H1 (cell line): Measurements from ENCODE around the gene SYNPR. TPM values are rescaled to one million over a fixed set of nuclear protein-coding genes. Genes with fewer than 3 reads are reported as not detected.

Source experiments
- CTCF ChIA-PET: fragments of 300-600 bp; sonication (Branson Sonifier 250); formaldehyde crosslinking; loops from one replicate; lab custom pipeline; 2021; ENCODE audit not compliant: partially characterized antibody; lab: Charles Lee
- POLR2A ChIA-PET: fragments of 300-600 bp; sonication (Branson Sonifier 250); formaldehyde crosslinking; loops from one replicate; lab custom pipeline; 2021; ENCODE audit warnings: inconsistent platforms; ENCODE audit not compliant: partially characterized antibody; lab: Charles Lee
- DNase-seq, 2 experiments: peaks; one replicate each; pipeline versions ENCODE4 v3.0.0 to v3.0.0-alpha.2; 2010 to 2022; ENCODE audit warnings: low spot score in 2 of 2, low read depth in 1 of 2, mixed read lengths in 1 of 2
- FAIRE-seq: peaks from 2 replicates; lab custom pipeline; 2011; peaks lifted over from hg19 to GRCh38; lab: Jason Lieb, UNC
- H2AFZ ChIP-seq: 2 replicates; pipeline ENCODE4 v1.8.1; 2012; ENCODE audit warnings: low read length, inconsistent platforms
- H2AK5ac ChIP-seq: 2 replicates; pipeline ENCODE4 v1.6.1; 2013; ENCODE audit warnings: low read depth, low read length
- H2BK120ac ChIP-seq: replicated peaks from 2 replicates; pipeline ENCODE3; 2013; ENCODE audit warnings: low read depth, low read length, inconsistent platforms
- H2BK12ac ChIP-seq: 2 replicates; pipeline ENCODE4 v1.6.1; 2013; ENCODE audit warnings: low read depth, low read length
- H2BK15ac ChIP-seq: 2 replicates; pipeline ENCODE4 v1.6.1; 2013; ENCODE audit warnings: low read length
- H2BK20ac ChIP-seq: 2 replicates; pipeline ENCODE4 v1.6.1; 2013; ENCODE audit warnings: low read length
- H2BK5ac ChIP-seq: 2 replicates; pipeline ENCODE4 v1.6.1; 2013; ENCODE audit warnings: low read depth, low read length
- H3K14ac ChIP-seq: 2 replicates; pipeline ENCODE4 v1.6.1; 2013; ENCODE audit warnings: inconsistent platforms; ENCODE audit not compliant: insufficient read length
- H3K18ac ChIP-seq: 2 replicates; pipeline ENCODE4 v1.6.1; 2013; ENCODE audit warnings: low read length; ENCODE audit errors: extremely low read depth
- H3K23ac ChIP-seq: 2 replicates; pipeline ENCODE4 v1.6.1; 2013; ENCODE audit warnings: inconsistent platforms; ENCODE audit not compliant: insufficient read length
- H3K23me2 ChIP-seq: 2 replicates; pipeline ENCODE4 v1.6.1; 2013; ENCODE audit warnings: low read depth, low read length
- H3K27ac ChIP-seq: 2 replicates; pipeline ENCODE4 v1.6.1; 2011; ENCODE audit warnings: low read depth, low read length, inconsistent platforms
- H3K27me3 ChIP-seq, 4 experiments: replicated peaks in 1 of 4; 1 replicate in 1 of 4; 2 replicates in 3 of 4; pipeline versions ENCODE4 v1.6.1 to v1.8.1; 2011 to 2013; ENCODE audit warnings: low read length in 3 of 4, mild to moderate bottlenecking in 3 of 4, inconsistent platforms in 2 of 4, mixed read lengths in 2 of 4, moderate library complexity in 1 of 4; ENCODE audit not compliant: control insufficient read depth in 3 of 4, insufficient read depth in 3 of 4; ENCODE audit errors: extremely low read depth in 1 of 4
- H3K36me3 ChIP-seq, 4 experiments: 2 replicates each; pipeline versions ENCODE4 v1.6.1 to v1.8.1; 2011 to 2013; ENCODE audit warnings: mild to moderate bottlenecking in 4 of 4, low read length in 3 of 4, moderate library complexity in 2 of 4, control low read depth in 1 of 4, inconsistent platforms in 1 of 4; ENCODE audit not compliant: insufficient read depth in 4 of 4, control insufficient read depth in 2 of 4
- H3K4ac ChIP-seq: replicated peaks from 2 replicates; pipeline ENCODE3; 2013; ENCODE audit warnings: low read length, low read depth, mixed read lengths, inconsistent platforms; ENCODE audit not compliant: insufficient read length
- H3K4me1 ChIP-seq, 4 experiments: replicated peaks in 1 of 4; 1 replicate in 1 of 4; 2 replicates in 3 of 4; pipeline versions ENCODE4 v1.6.1 to v1.8.1; 2011 to 2013; ENCODE audit warnings: low read length in 3 of 4, inconsistent platforms in 2 of 4, mixed read lengths in 1 of 4; ENCODE audit not compliant: insufficient read depth in 4 of 4, control insufficient read depth in 3 of 4
- H3K4me2 ChIP-seq, 2 experiments: 2 replicates each; pipeline versions ENCODE4 v1.6.1 to v1.8.1; 2011 to 2013; ENCODE audit warnings: low read depth in 2 of 2, low read length in 2 of 2, control low read depth in 1 of 2, inconsistent platforms in 1 of 2, mild to moderate bottlenecking in 1 of 2; ENCODE audit not compliant: insufficient read depth in 1 of 2
- H3K4me3 ChIP-seq, 4 experiments: fragments of 200-600, 300-600 bp in 1 of 4; sonication (generic), shearing (Covaris generic), sonication (Bioruptor Twin) in 1 of 4; 2 replicates each; pipeline versions ENCODE4 v1.5.1 to v1.8.1; 2011 to 2016; ENCODE audit warnings: low read length in 4 of 4, low read depth in 3 of 4, control low read depth in 2 of 4, inconsistent platforms in 2 of 4, mild to moderate bottlenecking in 2 of 4, mixed read lengths in 1 of 4, moderate library complexity in 1 of 4; ENCODE audit not compliant: insufficient read depth in 2 of 4; ENCODE audit errors: extremely low read depth in 1 of 4
- H3K56ac ChIP-seq: replicated peaks from 2 replicates; pipeline ENCODE3; 2013; ENCODE audit warnings: low read depth, mild to moderate bottlenecking, mixed read lengths, low read length, inconsistent platforms; ENCODE audit not compliant: insufficient read length
- H3K79me1 ChIP-seq: 2 replicates; pipeline ENCODE4 v1.6.1; 2013; ENCODE audit warnings: low read depth, low read length, control low read depth
- H3K79me2 ChIP-seq, 2 experiments: 2 replicates each; pipeline versions ENCODE4 v1.6.1 to v1.8.1; 2012 to 2013; ENCODE audit warnings: low read length in 2 of 2, mild to moderate bottlenecking in 2 of 2, inconsistent platforms in 1 of 2; ENCODE audit not compliant: insufficient read depth in 2 of 2, control insufficient read depth in 1 of 2
- H3K9ac ChIP-seq, 4 experiments: replicated peaks in 1 of 4; 1 replicate in 1 of 4; 2 replicates in 3 of 4; pipeline versions ENCODE4 v1.6.1 to v1.8.1; 2011 to 2013; ENCODE audit warnings: low read depth in 3 of 4, low read length in 3 of 4, control low read depth in 2 of 4, mild to moderate bottlenecking in 2 of 4, moderate library complexity in 2 of 4, inconsistent platforms in 1 of 4; ENCODE audit errors: extremely low read depth in 1 of 4
- H3K9me3 ChIP-seq, 2 experiments: 2 replicates each; pipeline versions ENCODE4 v1.6.1 to v1.8.1; 2012 to 2013; ENCODE audit warnings: mild to moderate bottlenecking in 2 of 2, moderate library complexity in 2 of 2, control low read depth in 1 of 2, inconsistent platforms in 1 of 2, low read depth in 1 of 2, low read length in 1 of 2, mixed read lengths in 1 of 2; ENCODE audit not compliant: insufficient read depth in 2 of 2
- H4K20me1 ChIP-seq, 2 experiments: replicated peaks in 1 of 2; 2 replicates each; pipeline versions ENCODE3 to v1.8.1; 2011 to 2013; ENCODE audit warnings: inconsistent platforms in 2 of 2, low read length in 2 of 2, mild to moderate bottlenecking in 1 of 2; ENCODE audit not compliant: insufficient read depth in 2 of 2, control insufficient read depth in 1 of 2
- H4K5ac ChIP-seq: 2 replicates; pipeline ENCODE4 v1.6.1; 2013; ENCODE audit warnings: low read length, low read depth, mixed read lengths, inconsistent platforms; ENCODE audit not compliant: insufficient read length
- H4K8ac ChIP-seq: 2 replicates; pipeline ENCODE4 v1.8.0; 2013; ENCODE audit warnings: mild to moderate bottlenecking, moderate library complexity, low read length, inconsistent platforms; ENCODE audit not compliant: insufficient read depth; ENCODE audit errors: extremely low read depth
- H4K91ac ChIP-seq: replicated peaks from 2 replicates; pipeline ENCODE3; 2013; ENCODE audit warnings: low read length, mixed read lengths, inconsistent platforms; ENCODE audit not compliant: insufficient read length
- ATF3 ChIP-seq: IDR thresholded peaks from 2 replicates; pipeline ENCODE4 v1.6.1; 2011; ENCODE audit warnings: low read depth, mild to moderate bottlenecking, low read length; ENCODE audit not compliant: insufficient read depth
- BCL11A ChIP-seq, 2 experiments: IDR thresholded peaks; one replicate each; pipeline ENCODE4 v1.6.1; 2011; ENCODE audit warnings: low read depth in 2 of 2, low read length in 2 of 2, mild to moderate bottlenecking in 2 of 2
- CBX5 ChIP-seq: fragments of 300-800, 300-1000 bp; sonication (generic); IDR thresholded peaks from 2 replicates; pipeline ENCODE4 v1.7.1; 2016; ENCODE audit warnings: antibody characterized with exemption, low read length, low read depth
- RBBP5 ChIP-seq: IDR thresholded peaks from 2 replicates; pipeline ENCODE4 v1.7.1; 2012; ENCODE audit warnings: low read depth, mild to moderate bottlenecking, inconsistent platforms, low read length, moderate library complexity, borderline replicate concordance
- SP2 ChIP-seq: IDR thresholded peaks from 2 replicates; pipeline ENCODE4 v1.6.1; 2012; ENCODE audit warnings: mild to moderate bottlenecking, low read length, inconsistent platforms
- WGBS, 2 experiments: shearing (Covaris generic) in 1 of 2; methylation state at CpG; one replicate each; pipeline versions ENCODE4 v1.1.6 to v1.1.7; 2013 to 2015; ENCODE audit warnings: low lambda C conversion rate in 2 of 2, mixed read lengths in 2 of 2, inconsistent platforms in 1 of 2, low coverage in 1 of 2, missing lambda C conversion rate in 1 of 2; ENCODE audit not compliant: insufficient replicate concordance in 2 of 2, insufficient coverage in 1 of 2, insufficient read length in 1 of 2; ENCODE audit errors: extremely low coverage in 1 of 2, missing lambda C conversion rate in 1 of 2; 5-methylcytosine and 5-hydroxymethylcytosine counted together
- polyA plus RNA-seq, 7 experiments: library from polyadenylated mRNA; depleted of rRNA in 3 of 7; stranded (reverse) in 5 of 7; unstranded in 2 of 7; fragments of >200 nt in 5 of 7; fragments of 200-250 nt in 2 of 7; gene quantifications; 1 replicate in 5 of 7; 2 replicates in 1 of 7; 4 replicates in 1 of 7; pipeline versions ENCODE4 v1.2.1 to v1.2.3, GENCODE V29; 2011 to 2013; ENCODE audit warnings: missing spikeins in 2 of 7, mixed read lengths in 2 of 7
- total RNA-seq: library from RNA; stranded (reverse); fragmentation: NEBNext Ultra II Directional; extraction: Animal tissue kit (Norgen Biotek cat#: 25700); gene quantifications from 2 replicates; pipeline ENCODE4 v1.2.1, GENCODE V29; 2021

The SYNPR gene
- total and polyA plus RNA-seq, 2 of the 8 experiments (the other 6 are each of a cell fraction or from before 2014, with no cell fraction given), result 0.39 to 0.99 TPM

GRCh38 chr3:63352008-63352279, 73.8 kb downstream of the SYNPR start:
- DNase-seq (no peak), FAIRE-seq (no peak)
- ChIA-PET POLR2A (interaction anchor here (1.7 kb wide), 1 partner anchor 311 kb away, joined by 6 read pairs; no protein-coding TSS in a partner anchor), CTCF (interaction anchor here (0.6 to 10.0 kb wide), 28 partner anchors 9 to 479 kb away, joined by 3 to 96 read pairs (median 6); partner anchors contain the start of gene C3orf49)
- Histone ChIP-seq H3K79me1 (no peaks in the 10 kb centered on the region), H3K4me2 (no peak overlapping the region), H4K91ac (no peak overlapping the region), H3K79me2 (no peaks in the 10 kb centered on the region), H3K4ac (no peak overlapping the region), H3K27me3 (no peaks in the 10 kb centered on the region), H3K27ac (no peak overlapping the region), H3K36me3 (no peaks in the 10 kb centered on the region), H3K9ac (no peak overlapping the region), H3K4me3 (no peak overlapping the region), H3K14ac (no peak overlapping the region), H4K8ac (no peak overlapping the region), H3K23ac (no peak overlapping the region), H3K4me1 (no peaks in the 10 kb centered on the region), H3K23me2 (no peaks in the 10 kb centered on the region), H2AK5ac (no peak overlapping the region), H3K9me3 (no peaks in the 10 kb centered on the region), H3K56ac (no peak overlapping the region), H4K20me1 (no peaks in the 10 kb centered on the region), H2BK20ac (no peak overlapping the region), H2AFZ (no peak overlapping the region), H2BK12ac (no peak overlapping the region), H4K5ac (no peak overlapping the region), H3K18ac (no peak overlapping the region), H2BK15ac (no peak overlapping the region), H2BK120ac (no peak overlapping the region), H2BK5ac (no peak overlapping the region)
- 91% methylated on average over 2 of the region's 2 CpGs; no CpG with 5 or more reads in 1 of the 2 experiments for WGBS, 2 experiments
- no peak for TF ChIP-seq CBX5
- TF ChIP-seq ATF3, result no peak
- TF ChIP-seq RBBP5, result no peak
- no peak for TF ChIP-seq BCL11A (IDR thresholded peaks at IDR 0.05; ENCODE audit: low read depth in 2 of 2, low read length in 2 of 2)
- TF ChIP-seq SP2, result no peak
